Adrenal gland (tissue), 12 donors: ENCODE measurements around the gene RPE65. TPM values are rescaled to one million over a fixed set of nuclear protein-coding genes. Genes with fewer than 3 reads are reported as not detected.
"Not testable (repeated sequence)": the region's sequence is repeated elsewhere in the genome, so short reads cannot be mapped to it uniquely, and the experiment has no call there.

ENCODE experiments used
- DNase-seq, 7 donors: peaks; one replicate each; pipeline ENCODE4 v3.0.0-alpha.2; 2019 to 2020
- H3K27ac ChIP-seq, 5 donors: fragments of 200-600 bp; sonication (generic) in 4 of 5; 1 replicate in 3 of 5; 2 replicates in 2 of 5; pipeline versions ENCODE4 v1.5.1 to v1.8.0; 2016 to 2020; ENCODE audit warnings: mild to moderate bottlenecking in 1 of 5
- H3K27me3 ChIP-seq: fragments of 200-600 bp; 2 replicates; pipeline ENCODE4 v1.8.0; 2021
- H3K36me3 ChIP-seq, 2 donors: fragments of 200-600 bp; replicated peaks in 1 of 2; 1 replicate in 1 of 2; 2 replicates in 1 of 2; pipeline versions ENCODE4 v1.5.1 to v1.8.0; 2018 to 2022
- H3K4me1 ChIP-seq, 2 donors: fragments of 200-600 bp; replicated peaks in 1 of 2; 1 replicate in 1 of 2; 2 replicates in 1 of 2; pipeline versions ENCODE4 v1.5.1 to v1.8.0; 2018 to 2021
- H3K4me3 ChIP-seq, 4 donors: fragments of 200-600 bp; sonication (generic) in 3 of 4; one replicate each; pipeline ENCODE4 v1.5.1; 2016 to 2018
- H3K9me3 ChIP-seq, 3 donors: fragments of 200-600 bp; sonication (generic) in 1 of 3; replicated peaks in 1 of 3; 1 replicate in 2 of 3; 2 replicates in 1 of 3; pipeline versions ENCODE4 v1.5.1 to v1.8.0; 2016 to 2021
- CTCF ChIP-seq, 6 experiments: fragments of 450-650 bp in 4 of 6; fragments of 200-600 bp in 2 of 6; sonication (generic) in 1 of 6; IDR thresholded peaks; 1 replicate in 5 of 6; 2 replicates in 1 of 6; pipeline versions ENCODE4 v1.5.1 to v1.8.0; 2016 to 2021; ENCODE audit warnings: antibody characterized with exemption in 6 of 6, mild to moderate bottlenecking in 2 of 6, moderate library complexity in 1 of 6
- POLR2A ChIP-seq, 2 donors: fragments of 450-650 bp; IDR thresholded peaks; one replicate each; pipeline ENCODE4 v1.6.1; 2017; ENCODE audit warnings: antibody characterized with exemption in 2 of 2, mild to moderate bottlenecking in 2 of 2, moderate library complexity in 1 of 2
- WGBS, 4 donors: extraction: QIAGEN DNeasy Blood & Tissue Kit in 2 of 4; methylation state at CpG; one replicate each; pipeline versions ENCODE4 v1.1.5 to v1.1.7; 2013 to 2017; 5-methylcytosine and 5-hydroxymethylcytosine counted together
- intact Hi-C, 2 donors: fragments of 100-400 bp; cut with DNase I; formaldehyde crosslinking; loops; one replicate each; pipeline versions ENCODE4 v1.14.1 to v1.15.0; 2022 to 2023
- polyA plus RNA-seq, 3 donors: library from polyadenylated mRNA; stranded (reverse); fragments of 200-250 nt in 2 of 3; fragments of 350-450 nt in 1 of 3; fragmentation: Illumina TruSeq in 1 of 3; extraction: RNeasy Lipid Tissue Mini Kit (QIAGEN cat#74804) in 1 of 3; gene quantifications; one replicate each; pipeline ENCODE4 v1.2.3, GENCODE V29; 2013 to 2014
- total RNA-seq, 9 donors: library from RNA; depleted of rRNA in 4 of 9; stranded (reverse); fragments of >200 nt in 4 of 9; fragments of 120-200 nt in 1 of 9; fragmentation: NEBNext Ultra II Directional in 1 of 9; extraction: Animal tissue kit (Norgen Biotek cat#: 25700) in 1 of 9; gene quantifications; one replicate each; pipeline versions ENCODE4 v1.1.0 to v1.2.4, GENCODE V29; 2013 to 2023
- donor health status: healthy with polysubstance abuse.
- donor health status: Bipolar disorder and iron deficiency.
- donor health status: DM: yes; HTN: yes; CAD: no.
- donor health status: DM: no; HTN: no; CAD: no.
- donor health status: DM: no; HTN: no; CAD: no.
- donor health status: DM: yes; HTN: yes; CAD: no.

RPE65 gene
- total and polyA plus RNA-seq, 12 donors, result 0.06 TPM; not detected in 11

GRCh38 chr1:68409426-68409825 lies 40.3 kb downstream of the RPE65 start:
- H3K27me3 ChIP-seq, result no peaks in the 10 kb centered on the region
- TF ChIP-seq POLR2A (IDR thresholded peaks at IDR 0.05), result no peak
- TF ChIP-seq CTCF (IDR thresholded peaks at IDR 0.05), result no peak
- DNase-seq, result no peak
- intact Hi-C loops, result no loop called here
- no peaks in the 10 kb centered on the region for H3K9me3 ChIP-seq
- no peaks in the 10 kb centered on the region for H3K4me1 ChIP-seq
- H3K4me3 ChIP-seq, result no peak overlapping the region
- H3K27ac ChIP-seq, result no peak overlapping the region
- H3K36me3 ChIP-seq, result no peaks in the 10 kb centered on the region
- 64 to 77% (median 71%) methylated on average over 2 of the region's 2 CpGs for WGBS, 4 donors

- Histone ChIP-seq H3K36me3 (no peaks in the 10 kb centered on the region), H3K4me3 (no peak overlapping the region), H3K27ac (no peak overlapping the region), H3K27me3 (no peaks in the 10 kb centered on the region), H3K9me3 (no peaks in the 10 kb centered on the region), H3K4me1 (no peaks in the 10 kb centered on the region)
- no peak for TF ChIP-seq POLR2A (IDR thresholded peaks at IDR 0.05)
- no peak for TF ChIP-seq CTCF (IDR thresholded peaks at IDR 0.05)
- no peak for DNase-seq
- intact Hi-C loops, result no loop called here
- 79 to 83% (median 82%) methylated on average over 4 of the region's 4 CpGs for WGBS, 4 donors
Observed at GRCh38 chr1:68401506-68401905, 48.2 kb downstream of the RPE65 start.

- H3K27ac ChIP-seq, DNase-seq, H3K9me3 ChIP-seq, H3K4me1 ChIP-seq, H3K4me3 ChIP-seq, H3K27me3 ChIP-seq, H3K36me3 ChIP-seq, intact Hi-C loops: not testable (repeated sequence)
- WGBS, 4 donors, result 90 to 100% (median 93%) methylated on average over 1 to 3 of the region's 3 CpGs
Observed at GRCh38 chr1:68395575-68395974, 54.2 kb downstream of the RPE65 start.

GRCh38 chr1:68392474-68392873 lies 57.3 kb downstream of the RPE65 start:
- H3K4me1 ChIP-seq, intact Hi-C loops, H3K4me3 ChIP-seq, DNase-seq, H3K27me3 ChIP-seq, H3K27ac ChIP-seq, H3K36me3 ChIP-seq, H3K9me3 ChIP-seq: not testable (repeated sequence)
- 67 to 93% (median 86%) methylated on average over 5 of the region's 5 CpGs for WGBS, 4 donors

- H3K27ac ChIP-seq, H3K4me3 ChIP-seq, H3K27me3 ChIP-seq, H3K9me3 ChIP-seq, intact Hi-C loops, H3K36me3 ChIP-seq, DNase-seq: not testable (repeated sequence)
- peaks cover 5 to 21% of the 10 kb centered on the region in 2 donors for H3K4me1 ChIP-seq
- WGBS, 4 donors, result 88 to 98% (median 94%) methylated on average over 9 to 10 of the region's 10 CpGs
Observed at GRCh38 chr1:68385798-68386524, 63.8 kb downstream of the RPE65 start.

- peak overlapping the region in 4 of 5 donors; percentile 14 to 85 (median 52) for H3K27ac ChIP-seq
- peak; percentile 44 to 85 (median 63) for DNase-seq
Observed at GRCh38 chr1:68384872-68385411, 64.8 kb downstream of the RPE65 start.

More at GRCh38 chr1:68384872-68385411, 64.8 kb downstream of the RPE65 start:
- H3K9me3 ChIP-seq, result no peaks in the 10 kb centered on the region
- 36 to 51% (median 48%) methylated on average over 2 of the region's 2 CpGs for WGBS, 4 donors
- H3K36me3 ChIP-seq, result no peaks in the 10 kb centered on the region
- no peaks in the 10 kb centered on the region for H3K27me3 ChIP-seq
- TF ChIP-seq POLR2A (IDR thresholded peaks at IDR 0.05) (no peak), CTCF (IDR thresholded peaks at IDR 0.05) (no peak)
- H3K4me1 ChIP-seq, result peaks cover 5 to 21% of the 10 kb centered on the region in 2 donors
- intact Hi-C loops, result no loop called here
- H3K4me3 ChIP-seq, result no peak overlapping the region
